HepG2 (cell line): ENCODE data around the gene RRAD. TPM values are rescaled to one million over a fixed set of nuclear protein-coding genes. Genes with fewer than 3 reads are reported as not detected.

Experiments used
- ESRRA ChIP-seq: sonication (generic); formaldehyde crosslinking; IDR thresholded peaks from 2 replicates; pipeline ENCODE4 v1.5.1; 2020; ENCODE audit warnings: mild to moderate bottlenecking, low read depth, missing genetic modification reagents
- KLF16 ChIP-seq, 2 experiments: sonication (generic) in 1 of 2; formaldehyde crosslinking in 1 of 2; IDR thresholded peaks; 2 replicates each; pipeline versions ENCODE4 v1.6.1 to v1.8.0; 2016 to 2023; ENCODE audit warnings: missing genetic modification reagents in 2 of 2, missing compliant biosample characterization in 1 of 2
- MEIS1 ChIP-seq: sonication (generic); formaldehyde crosslinking; IDR thresholded peaks from 2 replicates; pipeline ENCODE4 v1.9.0; 2021; ENCODE audit warnings: mild to moderate bottlenecking, missing genetic modification reagents, moderate library complexity, borderline replicate concordance
- MLXIP ChIP-seq: sonication (generic); formaldehyde crosslinking; IDR thresholded peaks from 2 replicates; pipeline ENCODE4 v1.9.0; 2021; ENCODE audit warnings: missing genetic modification reagents, borderline replicate concordance
- PAWR ChIP-seq: sonication (generic); formaldehyde crosslinking; IDR thresholded peaks from 2 replicates; pipeline ENCODE4 v1.4.0; 2020; ENCODE audit warnings: missing genetic modification reagents, mild to moderate bottlenecking, borderline replicate concordance
- RXRB ChIP-seq: IDR thresholded peaks from 2 replicates; pipeline ENCODE4 v1.6.1; 2016; ENCODE audit warnings: borderline replicate concordance, missing genetic modification reagents, missing compliant biosample characterization
- THAP9 ChIP-seq: sonication (generic); formaldehyde crosslinking; IDR thresholded peaks from 2 replicates; pipeline ENCODE4; 2020; ENCODE audit warnings: missing genetic modification reagents, mild to moderate bottlenecking, borderline replicate concordance
- ZNF570 ChIP-seq: sonication (generic); formaldehyde crosslinking; IDR thresholded peaks from 2 replicates; pipeline ENCODE4 v1.4.0; 2020; ENCODE audit warnings: mild to moderate bottlenecking, missing genetic modification reagents, borderline replicate concordance
- ZNF724P ChIP-seq: sonication (generic); formaldehyde crosslinking; IDR thresholded peaks from 2 replicates; pipeline ENCODE4 v1.8.0; 2022; ENCODE audit warnings: missing genetic modification reagents, borderline replicate concordance
- polyA plus RNA-seq, 8 experiments: library from polyadenylated mRNA; depleted of rRNA in 3 of 8; stranded (reverse) in 7 of 8; unstranded in 1 of 8; fragments of >200 nt; fragmentation: Illumina TruSeq in 4 of 8; extraction: Trizol in 4 of 8; gene quantifications; 2 replicates each; pipeline versions ENCODE4 v1.2.1 to v1.2.3, GENCODE V29; 2011 to 2016; ENCODE audit warnings: low read depth in 4 of 8, missing spikeins in 1 of 8, mixed read lengths in 1 of 8; ENCODE audit not compliant: insufficient read depth in 1 of 8
- total RNA-seq, 5 experiments: library from RNA; depleted of rRNA; stranded (reverse); fragments of >200 nt; fragmentation: Illumina TruSeq; extraction: Trizol; gene quantifications; 2 replicates each; pipeline ENCODE4 v1.2.3, GENCODE V29; 2016; ENCODE audit warnings: low read depth in 1 of 5

The RRAD gene
- total and polyA plus RNA-seq, 2 of the 13 experiments (the other 11 are each of a cell fraction or from before 2014, with no cell fraction given): 0.80 to 1.1 TPM

GRCh38 chr16:66918803-66919568 is 6.3 kb downstream of the RRAD start, which contains the start of gene CDH16 (continued):
- TF ChIP-seq ZNF570 (CRISPR knock-in tag): no peak
- TF ChIP-seq ESRRA (CRISPR knock-in tag): no peak
- TF ChIP-seq KLF16 (CRISPR knock-in tag; IDR thresholded peaks at IDR 0.05): 0 out of 4 replicates have a peak, but pooled peaks of 1 of the 2 experiments have one; percentile 26
- TF ChIP-seq MEIS1 (CRISPR knock-in tag): no peak
- TF ChIP-seq RXRB (CRISPR knock-in tag): no peak
- TF ChIP-seq MLXIP (CRISPR knock-in tag): no peak
- TF ChIP-seq THAP9: no peak
- no peak for TF ChIP-seq PAWR (CRISPR knock-in tag)
- no peak for TF ChIP-seq ZNF724P
